GM19238 (cell line): ENCODE measurements around the gene GCNT1.
"Not testable (repeated sequence)": the region's sequence is repeated elsewhere in the genome, so short reads cannot be mapped to it uniquely, and the experiment has no call there.

Experiments used
- DNase-seq: peaks from one replicate; pipeline ENCODE4 v3.0.0; 2011; ENCODE audit warnings: low spot score; ENCODE audit not compliant: insufficient read length

The GCNT1 gene

DNA sequence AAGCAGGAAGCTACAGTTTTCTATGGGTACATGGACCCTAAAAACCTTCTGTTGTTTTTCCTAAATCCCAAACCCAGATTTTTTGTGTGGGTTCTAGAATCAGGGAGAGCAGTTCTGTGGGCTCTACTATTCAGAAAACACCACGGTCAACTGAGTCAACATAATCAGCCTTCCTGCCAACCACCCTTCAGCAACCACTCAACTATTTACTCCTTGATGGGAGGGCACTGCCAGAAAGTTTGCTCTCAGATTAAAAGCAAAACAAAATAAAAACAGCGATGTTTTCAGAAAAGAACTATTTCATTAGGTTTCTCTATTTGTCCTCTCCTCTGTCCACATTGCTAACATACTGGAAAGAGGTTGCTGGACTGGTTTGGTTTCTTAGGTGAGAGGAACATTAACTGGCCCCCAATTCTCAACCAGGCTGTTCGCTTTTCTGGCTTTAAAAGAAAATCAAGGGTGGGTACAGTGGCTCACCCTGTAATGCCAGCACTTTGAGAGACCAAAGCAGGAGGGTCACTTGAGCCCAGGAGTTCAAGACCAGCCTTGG lies 72.3 kb downstream of the GCNT1 start:
- no peak for DNase-seq

DNA sequence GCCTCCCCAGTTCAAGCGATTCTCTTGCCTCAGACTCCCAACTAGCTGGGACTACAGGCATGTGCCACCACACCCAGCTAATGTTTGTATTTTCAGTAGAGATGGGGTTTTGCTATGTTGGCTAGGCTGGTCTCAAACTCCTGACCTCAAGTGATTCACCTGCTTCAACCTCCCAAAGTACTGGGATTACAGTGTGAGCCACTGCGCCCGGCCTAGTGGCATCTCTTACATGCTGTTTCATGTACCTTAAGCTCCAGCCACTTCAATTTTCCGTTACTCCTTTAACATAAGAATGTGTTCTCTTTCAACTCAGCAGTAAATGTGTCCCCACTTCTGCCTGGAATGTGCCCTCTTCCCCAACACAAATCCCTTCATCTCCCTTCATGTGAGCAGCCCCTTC lies 73.9 kb downstream of the GCNT1 start:
- DNase-seq, result not testable (repeated sequence)

DNA sequence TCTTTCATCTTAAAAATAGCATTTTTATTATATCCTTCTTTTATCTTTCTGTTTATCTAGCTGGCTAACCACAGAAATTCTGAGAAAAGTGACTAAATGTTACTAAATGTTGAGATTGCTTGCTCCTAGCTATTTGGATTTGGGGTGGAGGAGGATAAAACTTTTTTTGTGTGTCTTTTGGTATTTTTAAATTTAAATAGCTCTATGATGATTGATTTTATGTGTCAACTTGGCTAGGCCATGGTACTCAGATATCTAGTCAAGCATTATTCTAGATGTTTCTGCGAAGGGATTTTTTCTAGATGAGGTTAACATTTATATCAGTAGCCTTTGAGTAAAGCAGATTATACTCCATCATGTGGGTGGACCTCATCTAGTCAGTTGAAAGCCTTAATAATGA lies 75.0 kb downstream of the GCNT1 start:
- no peak for DNase-seq

DNA sequence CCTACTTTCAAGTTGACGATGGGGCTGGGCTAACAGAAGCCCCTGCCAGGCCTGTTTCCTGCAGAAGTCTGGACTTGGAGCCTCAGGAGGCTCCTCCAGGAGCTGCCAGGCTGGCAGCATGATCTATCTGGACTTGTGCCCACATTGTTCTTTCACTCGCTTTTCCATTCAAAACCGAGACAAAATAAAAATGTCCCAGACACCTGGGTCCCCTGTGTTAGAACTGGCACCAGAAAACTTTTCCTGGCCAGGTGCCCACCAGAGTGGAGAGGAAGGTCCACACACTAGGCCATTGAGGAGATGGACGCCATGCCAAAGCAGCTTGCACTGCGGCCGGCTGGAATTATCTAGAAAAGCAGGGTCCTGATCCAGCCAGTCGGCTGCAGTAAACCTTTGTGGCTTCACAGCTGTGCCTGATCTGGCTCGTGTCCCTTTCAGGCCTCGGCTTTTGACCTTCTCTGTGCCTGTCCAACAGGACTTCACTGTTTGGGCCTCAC lies 78.2 kb downstream of the GCNT1 start:
- no peak for DNase-seq

DNA sequence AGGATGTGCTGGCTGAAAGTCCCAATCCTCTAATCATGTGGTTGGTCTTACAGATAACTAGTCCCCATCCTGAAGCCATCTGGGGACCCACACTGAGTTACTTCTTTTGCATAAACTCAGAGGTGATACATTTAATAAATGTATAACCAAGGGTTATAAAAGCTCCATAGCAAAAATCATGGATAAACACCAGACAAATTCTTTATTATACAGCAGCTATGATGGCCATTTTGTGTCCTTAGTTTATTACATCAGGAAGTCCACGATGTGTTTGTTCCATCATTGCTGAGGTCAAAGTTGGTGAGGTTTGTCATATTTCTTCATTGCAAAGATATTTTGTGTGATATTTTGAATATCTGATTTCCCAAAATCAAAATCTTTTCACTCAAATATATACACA lies 80.2 kb downstream of the GCNT1 start:
- DNase-seq, result no peak

DNA sequence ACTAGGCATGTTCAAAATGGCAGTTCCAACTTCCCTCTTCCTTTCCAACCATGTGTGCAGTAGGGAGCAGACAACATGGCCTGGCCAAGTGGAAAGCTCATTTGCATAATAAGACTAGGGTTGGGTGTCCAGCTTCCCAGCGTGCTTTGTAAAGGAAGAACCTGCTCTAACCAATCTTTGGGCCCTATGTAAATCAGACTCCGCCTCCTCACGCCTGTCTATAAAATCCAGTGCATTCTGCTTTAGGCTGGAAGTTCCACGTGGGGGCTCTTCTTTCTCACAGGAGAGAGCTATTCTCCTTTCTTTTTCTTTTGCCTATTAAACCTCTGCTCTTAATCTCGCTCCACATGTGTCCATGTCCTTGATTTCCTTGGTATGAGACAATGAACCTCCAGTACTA lies 83.4 kb downstream of the GCNT1 start:
- DNase-seq, result no peak

DNA sequence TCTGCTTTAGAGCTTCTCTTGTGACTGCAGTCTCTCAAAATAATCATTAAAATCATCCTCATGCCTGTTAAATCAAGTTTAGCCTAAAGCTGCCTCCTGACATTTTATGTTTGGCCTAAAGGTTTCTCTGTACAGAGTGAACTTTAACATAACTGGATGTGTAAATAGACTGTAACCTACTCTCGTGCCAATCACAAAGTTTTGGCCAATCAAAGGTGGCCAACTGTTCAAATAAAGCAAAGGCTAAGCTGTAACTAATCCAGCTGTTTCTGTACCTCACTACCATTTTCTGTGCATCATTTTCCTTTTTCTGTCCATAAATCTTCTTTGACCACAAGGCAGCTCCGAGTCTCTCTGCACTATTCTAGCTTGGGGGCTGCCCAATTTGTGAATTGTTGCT lies 86.2 kb downstream of the GCNT1 start:
- no peak for DNase-seq

DNA sequence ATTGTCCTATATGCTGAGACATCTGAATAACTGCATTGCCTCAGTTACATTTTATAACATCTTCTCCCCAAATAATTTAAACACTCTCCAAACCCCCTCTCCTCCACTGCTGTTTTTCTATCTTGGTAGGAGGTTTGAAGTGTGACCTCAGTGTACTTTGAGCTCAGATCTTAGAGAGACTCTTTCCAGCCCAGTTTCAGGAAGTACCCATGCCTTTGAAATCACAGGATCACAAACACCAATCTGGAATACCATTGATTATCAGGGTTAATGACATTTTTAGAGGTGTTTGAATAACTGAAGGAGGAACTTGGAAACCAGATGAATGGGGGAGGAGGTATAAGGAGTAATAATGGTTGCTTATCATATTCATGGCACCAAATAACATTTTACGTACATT lies 93.2 kb downstream of the GCNT1 start:
- no peak for DNase-seq

DNA sequence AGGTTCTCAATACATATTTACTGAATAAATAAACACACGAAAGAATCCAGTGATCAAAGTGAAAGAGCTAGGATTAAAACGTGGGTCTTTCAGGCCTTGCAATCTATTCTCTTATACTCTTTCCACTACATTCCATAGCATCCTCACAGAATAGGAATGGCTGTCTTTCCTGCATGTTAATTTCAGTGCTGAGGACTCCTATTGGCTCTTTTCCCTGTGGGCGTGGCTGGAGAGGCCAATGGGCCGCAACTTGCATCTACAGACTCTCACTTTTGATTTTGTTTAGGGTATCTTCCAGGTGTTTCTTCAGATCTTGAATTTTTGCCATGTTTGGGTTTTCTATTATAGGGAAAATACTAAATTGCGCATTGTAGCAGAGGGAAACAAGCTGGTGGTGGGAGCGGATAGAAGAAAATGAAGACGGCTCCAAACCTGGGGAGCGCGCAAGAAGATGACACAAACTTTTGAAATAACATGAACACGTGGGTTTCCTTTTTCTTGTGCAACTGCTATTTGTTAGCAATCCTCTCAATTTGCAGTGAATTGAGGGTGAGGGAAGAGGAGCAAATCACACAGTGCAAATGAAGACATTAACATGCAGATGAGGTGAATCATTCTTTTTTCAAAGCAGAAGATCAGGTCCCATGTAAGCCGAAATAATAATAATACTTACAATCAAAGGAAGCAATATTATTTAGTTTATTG lies 93.9 kb downstream of the GCNT1 start:
- DNase-seq, result no peak

DNA sequence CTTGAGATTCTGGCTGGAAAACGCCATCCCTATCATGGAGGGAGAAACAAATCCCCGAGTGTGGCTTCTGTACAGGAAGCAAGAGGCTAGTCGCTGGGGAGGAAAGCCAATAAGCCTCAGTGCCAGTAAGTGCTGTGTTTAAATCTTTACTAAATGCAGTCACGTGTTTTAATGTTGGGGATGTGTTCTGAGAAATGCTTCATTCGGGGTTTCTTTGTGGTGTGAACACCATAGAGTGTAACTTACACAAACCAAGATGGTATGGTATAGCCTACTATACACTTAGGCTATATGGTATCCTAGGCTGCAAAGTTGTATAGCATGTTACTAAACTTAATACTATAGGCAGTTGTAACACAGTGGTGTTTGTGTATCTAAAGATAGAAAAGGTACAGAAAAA lies 94.7 kb downstream of the GCNT1 start:
- no peak for DNase-seq
